Measurements from ENCODE around the gene OLIG2.

Gene OLIG2

GRCh38 chr21:33036430-33037162 lies 10.9 kb downstream of the OLIG2 start:
- Histone ChIP-seq H3K4ac (ENCODE audit: low read depth, low read length) (no peak overlapping the region), H3K27ac (ENCODE audit: low read depth, low read length) (no peak overlapping the region), H2BK15ac (replicated peaks; ENCODE audit: low read depth) (no peak overlapping the region), H4K5ac (ENCODE audit: low read length) (no peak overlapping the region), H3K23ac (ENCODE audit: low read length) (no peak overlapping the region), H3K4me3 (ENCODE audit: low read length) (no peak overlapping the region), H3K9ac (ENCODE audit: low read length) (no peak overlapping the region), H3K18ac (ENCODE audit: low read length) (no peak overlapping the region), H2AK5ac (ENCODE audit: low read length) (no peak overlapping the region), H4K8ac (ENCODE audit: low read depth, low read length) (no peak overlapping the region), H3K79me2 (ENCODE audit: control insufficient read depth, insufficient read depth, low read length) (no peaks in the 10 kb centered on the region), H3K56ac (ENCODE audit: low read length) (no peak overlapping the region), H2BK120ac (ENCODE audit: low read depth, low read length) (no peak overlapping the region), H3K27me3 (ENCODE audit: insufficient read depth, low read length, poor library complexity) (peaks cover 31% of the 10 kb centered on the region), H3K36me3 (ENCODE audit: control insufficient read depth, insufficient read depth, low read length) (no peaks in the 10 kb centered on the region), H3K79me1 (ENCODE audit: low read length) (no peaks in the 10 kb centered on the region), H3K4me2 (ENCODE audit: low read length) (no peak overlapping the region), H2BK5ac (ENCODE audit: low read length) (no peak overlapping the region), H3K4me1 (ENCODE audit: control insufficient read depth, low read depth, low read length) (no peaks in the 10 kb centered on the region)
- DNase-seq, result peak; percentile 21
- no CpG with 5 or more reads among the region's 11 CpGs for WGBS (ENCODE audit: extremely low coverage, insufficient coverage, low lambda C conversion rate)

- no CpG with 5 or more reads among the region's 3 CpGs for WGBS (ENCODE audit: extremely low coverage, insufficient coverage, low lambda C conversion rate)
- H3K56ac ChIP-seq (ENCODE audit: low read length), result no peak overlapping the region
- no peak overlapping the region for H2BK120ac ChIP-seq (ENCODE audit: low read depth, low read length)
- DNase-seq, result no peak
- no peak overlapping the region for H3K4ac ChIP-seq (ENCODE audit: low read depth, low read length)
- H3K4me1 ChIP-seq (ENCODE audit: control insufficient read depth, low read depth, low read length), result no peaks in the 10 kb centered on the region
- H3K18ac ChIP-seq (ENCODE audit: low read length), result no peak overlapping the region
- H2AK5ac ChIP-seq (ENCODE audit: low read length), result no peak overlapping the region
- H3K27ac ChIP-seq (ENCODE audit: low read depth, low read length), result no peak overlapping the region
- H3K4me3 ChIP-seq (ENCODE audit: low read length), result no peak overlapping the region
- no peak overlapping the region for H3K4me2 ChIP-seq (ENCODE audit: low read length)
- H3K79me1 ChIP-seq (ENCODE audit: low read length), result no peaks in the 10 kb centered on the region
- no peaks in the 10 kb centered on the region for H3K36me3 ChIP-seq (ENCODE audit: control insufficient read depth, insufficient read depth, low read length)
- H3K9ac ChIP-seq (ENCODE audit: low read length), result no peak overlapping the region
- H3K23ac ChIP-seq (ENCODE audit: low read length), result no peak overlapping the region
- H3K27me3 ChIP-seq (ENCODE audit: insufficient read depth, low read length, poor library complexity), result peaks cover 22% of the 10 kb centered on the region
- no peak overlapping the region for H2BK15ac ChIP-seq (replicated peaks; ENCODE audit: low read depth)
- no peak overlapping the region for H4K5ac ChIP-seq (ENCODE audit: low read length)
- H2BK5ac ChIP-seq (ENCODE audit: low read length), result no peak overlapping the region
- H4K8ac ChIP-seq (ENCODE audit: low read depth, low read length), result no peak overlapping the region
- no peaks in the 10 kb centered on the region for H3K79me2 ChIP-seq (ENCODE audit: control insufficient read depth, insufficient read depth, low read length)
Measured at GRCh38 chr21:33037501-33037900, 11.8 kb downstream of the OLIG2 start.

GRCh38 chr21:33039536-33039935 lies 13.8 kb downstream of the OLIG2 start:
- Histone ChIP-seq H4K5ac (ENCODE audit: low read length) (no peak overlapping the region), H3K79me2 (ENCODE audit: control insufficient read depth, insufficient read depth, low read length) (no peaks in the 10 kb centered on the region), H3K27me3 (ENCODE audit: insufficient read depth, low read length, poor library complexity) (peaks cover 4% of the 10 kb centered on the region), H2BK5ac (ENCODE audit: low read length) (no peak overlapping the region), H2AK5ac (ENCODE audit: low read length) (no peak overlapping the region), H3K18ac (ENCODE audit: low read length) (no peak overlapping the region), H3K4me3 (ENCODE audit: low read length) (no peak overlapping the region), H3K4me2 (ENCODE audit: low read length) (no peak overlapping the region), H3K36me3 (ENCODE audit: control insufficient read depth, insufficient read depth, low read length) (no peaks in the 10 kb centered on the region), H3K23ac (ENCODE audit: low read length) (no peak overlapping the region), H3K9ac (ENCODE audit: low read length) (no peak overlapping the region), H3K56ac (ENCODE audit: low read length) (no peak overlapping the region), H2BK120ac (ENCODE audit: low read depth, low read length) (no peak overlapping the region), H3K27ac (ENCODE audit: low read depth, low read length) (no peak overlapping the region), H4K8ac (ENCODE audit: low read depth, low read length) (no peak overlapping the region), H3K4ac (ENCODE audit: low read depth, low read length) (no peak overlapping the region), H2BK15ac (replicated peaks; ENCODE audit: low read depth) (no peak overlapping the region), H3K4me1 (ENCODE audit: control insufficient read depth, low read depth, low read length) (no peaks in the 10 kb centered on the region), H3K79me1 (ENCODE audit: low read length) (no peaks in the 10 kb centered on the region)
- no CpG with 5 or more reads among the region's 7 CpGs for WGBS (ENCODE audit: extremely low coverage, insufficient coverage, low lambda C conversion rate)
- DNase-seq, result no peak

- Histone ChIP-seq H2BK120ac (ENCODE audit: low read depth, low read length) (no peak overlapping the region), H3K4me1 (ENCODE audit: control insufficient read depth, low read depth, low read length) (no peaks in the 10 kb centered on the region), H3K4ac (ENCODE audit: low read depth, low read length) (no peak overlapping the region), H3K79me2 (ENCODE audit: control insufficient read depth, insufficient read depth, low read length) (no peaks in the 10 kb centered on the region), H3K56ac (ENCODE audit: low read length) (no peak overlapping the region), H3K18ac (ENCODE audit: low read length) (no peak overlapping the region), H3K23ac (ENCODE audit: low read length) (no peak overlapping the region), H4K5ac (ENCODE audit: low read length) (no peak overlapping the region), H3K4me2 (ENCODE audit: low read length) (no peak overlapping the region), H3K27ac (ENCODE audit: low read depth, low read length) (no peak overlapping the region), H4K8ac (ENCODE audit: low read depth, low read length) (no peak overlapping the region), H3K9ac (ENCODE audit: low read length) (no peak overlapping the region), H2BK5ac (ENCODE audit: low read length) (no peak overlapping the region), H2AK5ac (ENCODE audit: low read length) (no peak overlapping the region), H3K4me3 (ENCODE audit: low read length) (no peak overlapping the region), H3K27me3 (ENCODE audit: insufficient read depth, low read length, poor library complexity) (no peaks in the 10 kb centered on the region), H2BK15ac (replicated peaks; ENCODE audit: low read depth) (no peak overlapping the region), H3K79me1 (ENCODE audit: low read length) (no peaks in the 10 kb centered on the region), H3K36me3 (ENCODE audit: control insufficient read depth, insufficient read depth, low read length) (no peaks in the 10 kb centered on the region)
- no peak for DNase-seq
- no CpG with 5 or more reads among the region's 3 CpGs for WGBS (ENCODE audit: extremely low coverage, insufficient coverage, low lambda C conversion rate)
Measured at GRCh38 chr21:33040215-33040614, 14.5 kb downstream of the OLIG2 start.

DNA sequence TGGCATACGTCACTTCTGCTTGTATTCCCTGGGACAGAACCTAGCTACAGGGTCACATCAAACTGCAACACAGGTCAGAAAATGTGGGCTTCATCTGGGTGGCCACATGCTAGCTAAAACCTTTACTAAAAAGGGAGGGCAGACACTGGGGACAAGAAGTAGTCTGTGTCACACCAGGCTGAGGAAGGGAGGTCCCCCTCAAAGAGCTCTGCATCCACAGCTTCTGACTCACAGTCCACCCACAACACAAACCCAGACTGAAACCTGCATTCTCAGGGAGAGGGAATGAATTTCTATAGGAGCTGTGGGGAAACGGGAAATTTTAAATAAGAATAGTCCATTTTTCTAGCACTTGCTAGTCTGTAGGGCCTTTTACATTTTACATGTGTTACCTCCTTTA lies 16.2 kb downstream of the OLIG2 start:
- H3K4me1 ChIP-seq (ENCODE audit: control insufficient read depth, low read depth, low read length), result no peaks in the 10 kb centered on the region
- no peak overlapping the region for H4K5ac ChIP-seq (ENCODE audit: low read length)
- H3K4me2 ChIP-seq (ENCODE audit: low read length), result no peak overlapping the region
- no peak overlapping the region for H3K27ac ChIP-seq (ENCODE audit: low read depth, low read length)
- H3K9ac ChIP-seq (ENCODE audit: low read length), result no peak overlapping the region
- DNase-seq, result no peak
- H4K8ac ChIP-seq (ENCODE audit: low read depth, low read length), result no peak overlapping the region
- H3K36me3 ChIP-seq (ENCODE audit: control insufficient read depth, insufficient read depth, low read length), result no peaks in the 10 kb centered on the region
- no peak overlapping the region for H2BK120ac ChIP-seq (ENCODE audit: low read depth, low read length)
- H3K56ac ChIP-seq (ENCODE audit: low read length), result no peak overlapping the region
- H2BK15ac ChIP-seq (replicated peaks; ENCODE audit: low read depth), result no peak overlapping the region
- no peak overlapping the region for H2BK5ac ChIP-seq (ENCODE audit: low read length)
- no peak overlapping the region for H2AK5ac ChIP-seq (ENCODE audit: low read length)
- no peaks in the 10 kb centered on the region for H3K79me1 ChIP-seq (ENCODE audit: low read length)
- no peaks in the 10 kb centered on the region for H3K79me2 ChIP-seq (ENCODE audit: control insufficient read depth, insufficient read depth, low read length)
- no CpG with 5 or more reads among the region's 2 CpGs for WGBS (ENCODE audit: extremely low coverage, insufficient coverage, low lambda C conversion rate)
- no peak overlapping the region for H3K4me3 ChIP-seq (ENCODE audit: low read length)
- H3K18ac ChIP-seq (ENCODE audit: low read length), result no peak overlapping the region
- peaks cover 2% of the 10 kb centered on the region for H3K27me3 ChIP-seq (ENCODE audit: insufficient read depth, low read length, poor library complexity)
- H3K23ac ChIP-seq (ENCODE audit: low read length), result no peak overlapping the region
- no peak overlapping the region for H3K4ac ChIP-seq (ENCODE audit: low read depth, low read length)

GRCh38 chr21:33042812-33043211 lies 17.1 kb downstream of the OLIG2 start:
- WGBS (ENCODE audit: extremely low coverage, insufficient coverage, low lambda C conversion rate), result no CpG with 5 or more reads among the region's 4 CpGs
- peaks cover 2% of the 10 kb centered on the region for H3K27me3 ChIP-seq (ENCODE audit: insufficient read depth, low read length, poor library complexity)
- no peak for DNase-seq
- no peak overlapping the region for H4K8ac ChIP-seq (ENCODE audit: low read depth, low read length)
- no peak overlapping the region for H3K9ac ChIP-seq (ENCODE audit: low read length)
- H2BK5ac ChIP-seq (ENCODE audit: low read length), result no peak overlapping the region
- no peaks in the 10 kb centered on the region for H3K36me3 ChIP-seq (ENCODE audit: control insufficient read depth, insufficient read depth, low read length)
- no peak overlapping the region for H3K4me3 ChIP-seq (ENCODE audit: low read length)
- no peak overlapping the region for H2BK120ac ChIP-seq (ENCODE audit: low read depth, low read length)
- no peak overlapping the region for H3K27ac ChIP-seq (ENCODE audit: low read depth, low read length)
- H3K23ac ChIP-seq (ENCODE audit: low read length), result no peak overlapping the region
- no peak overlapping the region for H3K4ac ChIP-seq (ENCODE audit: low read depth, low read length)
- no peaks in the 10 kb centered on the region for H3K79me2 ChIP-seq (ENCODE audit: control insufficient read depth, insufficient read depth, low read length)
- no peak overlapping the region for H4K5ac ChIP-seq (ENCODE audit: low read length)
- H2BK15ac ChIP-seq (replicated peaks; ENCODE audit: low read depth), result no peak overlapping the region
- H2AK5ac ChIP-seq (ENCODE audit: low read length), result no peak overlapping the region
- no peaks in the 10 kb centered on the region for H3K4me1 ChIP-seq (ENCODE audit: control insufficient read depth, low read depth, low read length)
- no peaks in the 10 kb centered on the region for H3K79me1 ChIP-seq (ENCODE audit: low read length)
- no peak overlapping the region for H3K18ac ChIP-seq (ENCODE audit: low read length)
- H3K4me2 ChIP-seq (ENCODE audit: low read length), result no peak overlapping the region
- no peak overlapping the region for H3K56ac ChIP-seq (ENCODE audit: low read length)
